ENCODE measurements around the gene ZNF511. TPM values are rescaled to one million over a fixed set of nuclear protein-coding genes. Genes with fewer than 3 reads are reported as not detected.

ZNF511 gene
- total RNA-seq, 3 donors from 2014 or later: 27.4 to 33.2 (median 32.1) TPM

GRCh38 chr10:133277993-133278576, 30.6 kb upstream of the ZNF511 start:
- Histone ChIP-seq H3K36me3 (peaks cover 4% of the 10 kb centered on the region), H3K27me3 (peaks cover 0 to 23% of the 10 kb centered on the region in 2 donors), H3K4me1 (peaks cover 0 to 9% of the 10 kb centered on the region in 2 donors), H3K4me3 (no peak overlapping the region), H3K9me3 (no peaks in the 10 kb centered on the region), H3K27ac (peak overlapping the region in 1 of 2 donors; percentile 77)
- no peak for DNase-seq (ENCODE audit: low spot score in 2 of 2)
- TF ChIP-seq POLR2A (IDR thresholded peaks at IDR 0.05) (no peak), POLR2AphosphoS5 (IDR thresholded peaks at IDR 0.05) (no peak)
- TF ChIP-seq, protein P1, sequence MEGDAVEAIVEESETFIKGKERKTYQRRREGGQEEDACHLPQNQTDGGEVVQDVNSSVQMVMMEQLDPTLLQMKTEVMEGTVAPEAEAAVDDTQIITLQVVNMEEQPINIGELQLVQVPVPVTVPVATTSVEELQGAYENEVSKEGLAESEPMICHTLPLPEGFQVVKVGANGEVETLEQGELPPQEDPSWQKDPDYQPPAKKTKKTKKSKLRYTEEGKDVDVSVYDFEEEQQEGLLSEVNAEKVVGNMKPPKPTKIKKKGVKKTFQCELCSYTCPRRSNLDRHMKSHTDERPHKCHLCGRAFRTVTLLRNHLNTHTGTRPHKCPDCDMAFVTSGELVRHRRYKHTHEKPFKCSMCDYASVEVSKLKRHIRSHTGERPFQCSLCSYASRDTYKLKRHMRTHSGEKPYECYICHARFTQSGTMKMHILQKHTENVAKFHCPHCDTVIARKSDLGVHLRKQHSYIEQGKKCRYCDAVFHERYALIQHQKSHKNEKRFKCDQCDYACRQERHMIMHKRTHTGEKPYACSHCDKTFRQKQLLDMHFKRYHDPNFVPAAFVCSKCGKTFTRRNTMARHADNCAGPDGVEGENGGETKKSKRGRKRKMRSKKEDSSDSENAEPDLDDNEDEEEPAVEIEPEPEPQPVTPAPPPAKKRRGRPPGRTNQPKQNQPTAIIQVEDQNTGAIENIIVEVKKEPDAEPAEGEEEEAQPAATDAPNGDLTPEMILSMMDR (IDR thresholded peaks at IDR 0.05): no peak
- intact Hi-C loops (cut with DNase I; ENCODE audit: low total_unique reads): no loop called here

- no peaks in the 10 kb centered on the region for H3K9me3 ChIP-seq
- intact Hi-C loops (cut with DNase I; ENCODE audit: low total_unique reads): no loop called here
- H3K4me1 ChIP-seq: peaks cover 0 to 9% of the 10 kb centered on the region in 2 donors
- H3K4me3 ChIP-seq: peak overlapping the region in 1 of 3 donors; percentile 12
- no peak for TF ChIP-seq POLR2AphosphoS5 (IDR thresholded peaks at IDR 0.05)
- TF ChIP-seq POLR2A (IDR thresholded peaks at IDR 0.05): no peak
- TF ChIP-seq, protein P1 (IDR thresholded peaks at IDR 0.05): no peak
- H3K27ac ChIP-seq: peak overlapping the region; percentile 61 to 77
- peak in 1 of 2 donors; percentile 54 for DNase-seq (ENCODE audit: low spot score in 2 of 2)
- H3K36me3 ChIP-seq: peaks cover 5% of the 10 kb centered on the region
- H3K27me3 ChIP-seq: peaks cover 0 to 23% of the 10 kb centered on the region in 2 donors
These were observed 30.0 kb upstream of the ZNF511 start for GRCh38 chr10:133278577-133279265.

DNA sequence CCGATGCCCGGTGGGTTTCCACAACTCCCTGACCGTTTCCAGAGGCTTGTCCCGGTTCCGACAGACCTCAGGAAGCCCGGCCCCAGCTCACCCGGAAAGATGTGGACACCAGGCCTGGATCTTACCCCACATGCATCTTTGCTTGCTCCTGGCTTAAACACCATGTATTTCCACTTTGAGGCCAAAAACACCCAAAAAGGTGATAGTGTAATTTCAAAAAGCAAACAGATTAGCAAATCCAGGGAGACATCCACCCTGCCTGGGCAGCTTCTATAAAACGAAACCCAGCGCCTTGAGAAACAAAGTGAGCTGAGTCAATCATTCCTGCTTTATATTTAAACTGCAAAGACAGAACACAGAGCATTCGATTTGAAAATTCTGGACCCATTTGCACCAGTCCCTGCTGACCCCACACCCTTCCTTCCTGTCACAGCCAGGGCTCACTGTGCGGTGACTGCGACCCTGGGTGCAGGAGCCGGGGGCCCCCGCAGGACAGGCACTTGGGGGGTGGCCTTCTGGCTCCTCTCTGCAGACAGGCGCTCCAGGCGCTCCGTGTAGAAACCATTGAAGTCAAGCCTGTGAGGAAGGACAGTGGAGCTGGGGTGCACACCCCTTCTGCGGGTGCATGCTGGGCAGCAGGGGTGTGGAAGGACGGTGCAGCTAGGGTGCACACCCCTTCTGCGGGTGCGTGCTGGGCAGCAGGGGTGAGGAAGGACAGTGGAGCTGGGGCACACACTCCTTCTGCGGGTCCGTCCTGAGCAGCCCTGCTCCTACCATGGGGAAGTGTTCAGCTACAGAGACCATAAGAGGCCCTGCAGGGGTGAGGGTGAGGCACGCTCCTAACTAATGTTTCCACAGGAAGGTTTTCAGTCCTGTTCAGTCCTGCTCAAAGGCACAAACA, 29.1 kb upstream of the ZNF511 start:
- no peak for TF ChIP-seq POLR2A (IDR thresholded peaks at IDR 0.05)
- TF ChIP-seq POLR2AphosphoS5 (IDR thresholded peaks at IDR 0.05): no peak
- TF ChIP-seq, protein P1 (IDR thresholded peaks at IDR 0.05): no peak
- intact Hi-C loops (cut with DNase I; ENCODE audit: low total_unique reads): no loop called here
- peaks cover 0 to 9% of the 10 kb centered on the region in 2 donors for H3K4me1 ChIP-seq
- peaks cover 5% of the 10 kb centered on the region for H3K36me3 ChIP-seq
- H3K27ac ChIP-seq: peak overlapping the region; percentile 61 to 77
- H3K9me3 ChIP-seq: no peaks in the 10 kb centered on the region
- H3K4me3 ChIP-seq: no peak overlapping the region
- no peak for DNase-seq (ENCODE audit: low spot score in 2 of 2)
- H3K27me3 ChIP-seq: peaks cover 0 to 23% of the 10 kb centered on the region in 2 donors

- H3K27me3 ChIP-seq: peaks cover 0 to 17% of the 10 kb centered on the region in 2 donors
- peaks cover 0 to 9% of the 10 kb centered on the region in 2 donors for H3K4me1 ChIP-seq
- no peaks in the 10 kb centered on the region for H3K9me3 ChIP-seq
- no peak overlapping the region for H3K4me3 ChIP-seq
- intact Hi-C loops (cut with DNase I; ENCODE audit: low total_unique reads): no loop called here
- no peak overlapping the region for H3K27ac ChIP-seq
- TF ChIP-seq POLR2A (IDR thresholded peaks at IDR 0.05): no peak
- TF ChIP-seq POLR2AphosphoS5 (IDR thresholded peaks at IDR 0.05): no peak
- TF ChIP-seq, protein P1 (IDR thresholded peaks at IDR 0.05): no peak
- H3K36me3 ChIP-seq: peaks cover 15% of the 10 kb centered on the region
- DNase-seq (ENCODE audit: low spot score in 2 of 2): no peak
These were observed 28.2 kb upstream of the ZNF511 start for GRCh38 chr10:133280391-133281059.
